ENCODE data around the gene RPL7A.
"Not testable (repeated sequence)": the region's sequence is repeated elsewhere in the genome, so short reads cannot be mapped to it uniquely, and the experiment has no call there.

The RPL7A gene

GRCh38 chr9:133370685-133371084, 22.7 kb downstream of the RPL7A start:
- peak overlapping the region; percentile 26 for H3K27ac ChIP-seq
- CTCF ChIA-PET = interaction anchor here (0.6 kb wide), 3 partner anchors 9 to 41 kb away, joined by 3 read pairs; no protein-coding TSS in a partner anchor

GRCh38 chr9:133371261-133371711, 23.3 kb downstream of the RPL7A start:
- POLR2A ChIA-PET (ENCODE audit: low non-redundant PET) = no interaction called here
- DNase-seq (ENCODE audit: low spot score) = no peak
- no peak for TF ChIP-seq CTCF (conservative IDR thresholded peaks at IDR 0.05; ENCODE audit: low read depth)
- CTCF ChIA-PET = no interaction called here
- H3K27ac ChIP-seq = peak overlapping the region; percentile 26

More at GRCh38 chr9:133370685-133371084, 22.7 kb downstream of the RPL7A start:
- POLR2A ChIA-PET (ENCODE audit: low non-redundant PET) = no interaction called here
- no peak for DNase-seq (ENCODE audit: low spot score)
- TF ChIP-seq CTCF (conservative IDR thresholded peaks at IDR 0.05; ENCODE audit: low read depth) = no peak

GRCh38 chr9:133372144-133372543, 24.1 kb downstream of the RPL7A start:
- TF ChIP-seq CTCF (conservative IDR thresholded peaks at IDR 0.05; ENCODE audit: low read depth) = no peak
- peak overlapping the region; percentile 26; the same call in 1 of the 2 replicates for H3K27ac ChIP-seq
- ChIA-PET POLR2A (ENCODE audit: low non-redundant PET) (interaction anchor here (0.9 kb wide), 1 partner anchor 18 kb away, joined by 4 read pairs; no protein-coding TSS in a partner anchor), CTCF (interaction anchor here (0.5 to 0.8 kb wide), 3 partner anchors 37 to 370 kb away, joined by 3 to 4 read pairs (median 3); no protein-coding TSS in a partner anchor)
- no peak for DNase-seq (ENCODE audit: low spot score)

- POLR2A ChIA-PET (ENCODE audit: low non-redundant PET) = no interaction called here
- no peak for DNase-seq (ENCODE audit: low spot score)
- CTCF ChIA-PET = interaction anchor here (0.6 to 0.9 kb wide), 3 partner anchors 14 to 112 kb away, joined by 3 to 4 read pairs (median 3); no protein-coding TSS in a partner anchor
- no peak for TF ChIP-seq CTCF (conservative IDR thresholded peaks at IDR 0.05; ENCODE audit: low read depth)
- peak overlapping the region; percentile 92 for H3K27ac ChIP-seq
Observed at GRCh38 chr9:133374612-133375115, 26.6 kb downstream of the RPL7A start.

GRCh38 chr9:133375116-133375723, 27.2 kb downstream of the RPL7A start:
- peak; percentile 79 for TF ChIP-seq CTCF (conservative IDR thresholded peaks at IDR 0.05; ENCODE audit: low read depth)
- CTCF ChIA-PET = interaction anchor here (0.6 to 0.9 kb wide), 2 partner anchors 44 to 111 kb away, joined by 3 to 4 read pairs; no protein-coding TSS in a partner anchor

GRCh38 chr9:133375724-133376654, 28.0 kb downstream of the RPL7A start, which contains the start of the genes STKLD1 and SURF4:
STKLD1 (plus strand) TSS chr9:133376366; CDS start chr9:133376474, 108 bp downstream.
SURF4 (minus strand) TSS chr9:133376060; CDS start chr9:133375969, 91 bp downstream.
- ChIA-PET CTCF (interaction anchor here (0.6 to 1.4 kb wide), 4 partner anchors 18 to 360 kb away, joined by 3 to 4 read pairs (median 4); no protein-coding TSS in a partner anchor), POLR2A (ENCODE audit: low non-redundant PET) (interaction anchor here (0.6 kb wide), 2 partner anchors 28 to 68 kb away, joined by 3 to 4 read pairs; partner anchors contain the start of genes MED22 and RPL7A)
- TF ChIP-seq CTCF (conservative IDR thresholded peaks at IDR 0.05; ENCODE audit: low read depth) = no peak
- DNase-seq (ENCODE audit: low spot score) = peak; percentile 100
- peak within 1 kb of the TSS; percentile 92 for H3K27ac ChIP-seq

More at GRCh38 chr9:133375116-133375723, 27.2 kb downstream of the RPL7A start:
- DNase-seq (ENCODE audit: low spot score) = peak; percentile 72
- peak overlapping the region; percentile 92 for H3K27ac ChIP-seq
- POLR2A ChIA-PET (ENCODE audit: low non-redundant PET) = interaction anchor here (0.6 kb wide), 1 partner anchor 68 kb away, joined by 3 read pairs; no protein-coding TSS in a partner anchor

GRCh38 chr9:133377280-133377679, 29.3 kb downstream of the RPL7A start:
- ChIA-PET CTCF (interaction anchor here (0.7 to 1.4 kb wide), 3 partner anchors 17 to 1039 kb away, joined by 3 to 7 read pairs (median 3); no protein-coding TSS in a partner anchor), POLR2A (ENCODE audit: low non-redundant PET) (interaction anchor here (0.6 to 1.1 kb wide), 2 partner anchors 40 to 217 kb away, joined by 3 read pairs; no protein-coding TSS in a partner anchor)
- peak overlapping the region; percentile 40 for H3K27ac ChIP-seq
- DNase-seq (ENCODE audit: low spot score) = not testable (repeated sequence)
